ENCODE data around the gene MSRB3.

Gene MSRB3

DNA sequence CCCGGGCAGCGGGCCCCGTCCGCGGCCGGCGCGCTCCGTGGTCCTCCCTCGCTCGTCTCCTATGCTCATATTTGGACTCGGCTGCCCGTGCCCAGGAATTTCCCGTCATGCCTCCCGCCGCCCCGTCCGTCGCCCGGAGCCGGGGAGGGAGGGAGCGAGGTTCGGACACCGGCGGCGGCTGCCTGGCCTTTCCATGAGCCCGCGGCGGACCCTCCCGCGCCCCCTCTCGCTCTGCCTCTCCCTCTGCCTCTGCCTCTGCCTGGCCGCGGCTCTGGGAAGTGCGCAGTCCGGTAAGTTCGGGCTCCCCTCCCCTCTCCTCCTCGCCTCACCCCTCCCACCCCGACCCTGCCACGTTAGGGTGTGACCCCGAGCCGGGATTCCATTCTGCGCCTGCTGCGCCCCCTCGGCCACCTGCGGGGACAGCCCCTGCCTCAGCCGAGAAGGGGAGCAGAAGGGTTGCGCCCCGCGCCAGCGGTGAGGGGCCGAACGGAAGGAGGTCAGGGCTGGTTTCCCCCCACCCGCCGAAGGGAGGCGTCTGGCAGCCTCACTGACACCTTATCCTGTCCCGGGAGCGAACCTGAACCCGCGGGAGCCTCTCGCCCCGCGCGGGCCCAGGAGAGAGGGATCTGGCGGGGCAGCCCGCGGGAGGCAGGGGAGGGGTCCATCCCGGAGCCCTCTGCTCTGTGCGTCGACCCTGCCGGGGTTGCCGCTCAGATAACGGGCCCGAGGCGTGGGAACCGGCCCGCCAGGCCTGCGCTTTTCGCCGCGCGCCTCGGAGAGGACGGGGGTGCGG is at the start of gene MSRB3:
Gene MSRB3 (plus strand): TSS at position 108 of the 793 bp plus-strand sequence. CDS start 29,897 bp downstream, outside the sequence.
- Histone ChIP-seq H3K36me3 (replicated peaks) (no peaks in the 10 kb centered on the region), H3K4me3 (peak within 1 kb of the TSS; percentile 69), H3K9me3 (no peaks in the 10 kb centered on the region), H3K4me1 (no peaks in the 10 kb centered on the region), H3K27me3 (ENCODE audit: low read depth) (no peaks in the 10 kb centered on the region; the same call in 1 of the 2 replicates)
- peak; percentile 54 to 82 for DNase-seq (ENCODE audit: low spot score in 2 of 2)
- in situ Hi-C loops (cut with MboI; ENCODE audit: low sequenced_read_pairs), result no loop called here

GRCh38 chr12:65229441-65229840 is 49.0 kb upstream of the MSRB3 start:
- peaks cover 6% of the 10 kb centered on the region for H3K4me1 ChIP-seq
- DNase-seq (ENCODE audit: low spot score in 2 of 2), result no peak
- no peak overlapping the region for H3K4me3 ChIP-seq
- no peaks in the 10 kb centered on the region; the same call in none of the 2 replicates for H3K9me3 ChIP-seq
- H3K27me3 ChIP-seq (ENCODE audit: low read depth), result no peaks in the 10 kb centered on the region
- 0 out of 2 replicates have a peak, but pooled peaks cover 2% of the 10 kb centered on the region for H3K36me3 ChIP-seq (replicated peaks)
- in situ Hi-C loops (cut with MboI; ENCODE audit: low sequenced_read_pairs), result no loop called here

DNA sequence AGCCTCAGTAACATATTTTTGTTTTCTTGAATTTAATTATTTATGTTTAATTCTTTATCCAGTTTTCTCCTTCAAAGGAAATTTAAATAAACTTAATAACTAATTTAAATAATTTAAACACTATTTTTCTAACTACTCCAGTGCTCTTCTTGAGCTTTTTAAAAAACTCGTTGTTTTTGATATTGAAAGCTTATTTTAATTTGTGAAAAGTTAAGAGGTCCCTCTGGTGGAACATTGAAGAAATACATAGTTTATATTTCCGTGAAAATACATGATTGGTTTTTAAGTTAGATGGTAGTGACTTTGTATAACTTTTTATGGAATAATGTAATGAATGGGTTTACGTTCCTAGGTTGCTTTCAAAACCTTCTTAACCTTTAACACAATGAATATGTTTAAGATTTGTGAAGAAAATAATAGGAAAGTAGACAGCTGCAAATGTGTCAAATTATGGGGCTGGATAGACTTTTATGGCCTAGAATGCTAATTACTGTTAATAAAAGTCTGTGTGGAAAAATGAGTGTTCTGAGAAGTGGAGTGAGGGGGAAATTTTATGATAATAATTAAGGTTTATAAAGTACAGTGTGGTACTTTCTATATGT is 45.9 kb upstream of the MSRB3 start:
- peak in 1 of 2 experiments; percentile 31 for DNase-seq (ENCODE audit: low spot score in 2 of 2)
- no peaks in the 10 kb centered on the region for H3K27me3 ChIP-seq (ENCODE audit: low read depth)
- no peak overlapping the region for H3K4me3 ChIP-seq
- 0 out of 2 replicates have a peak, but pooled peaks cover 2% of the 10 kb centered on the region for H3K36me3 ChIP-seq (replicated peaks)
- peaks cover 7% of the 10 kb centered on the region for H3K4me1 ChIP-seq
- in situ Hi-C loops (cut with MboI; ENCODE audit: low sequenced_read_pairs), result no loop called here
- H3K9me3 ChIP-seq, result no peaks in the 10 kb centered on the region; the same call in none of the 2 replicates

DNA sequence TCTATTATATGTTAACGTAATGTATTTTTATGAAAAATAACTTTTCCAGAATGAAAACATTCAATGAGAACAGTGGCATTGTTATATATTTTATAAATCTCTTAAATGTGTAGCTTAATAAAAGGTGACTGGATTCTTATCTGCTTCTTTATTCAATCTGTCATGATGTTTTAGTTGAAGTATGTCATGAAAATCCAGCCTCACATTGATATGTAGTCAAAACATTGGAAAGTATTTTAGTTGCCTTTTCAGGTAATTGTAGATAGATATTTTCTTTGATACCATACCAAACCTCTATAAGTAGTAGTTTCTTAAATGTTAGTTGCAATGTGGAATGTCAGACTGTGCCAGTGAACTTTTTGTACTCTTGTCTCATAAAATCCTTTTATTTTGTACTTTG is 41.3 kb upstream of the MSRB3 start:
- Histone ChIP-seq H3K27me3 (ENCODE audit: low read depth) (no peaks in the 10 kb centered on the region), H3K4me3 (no peak overlapping the region), H3K36me3 (replicated peaks) (peaks cover 12% of the 10 kb centered on the region), H3K4me1 (peaks cover 7% of the 10 kb centered on the region), H3K9me3 (no peaks in the 10 kb centered on the region)
- DNase-seq (ENCODE audit: low spot score in 2 of 2), result no peak
- in situ Hi-C loops (cut with MboI; ENCODE audit: low sequenced_read_pairs), result no loop called here

- no peak for DNase-seq (ENCODE audit: low spot score in 2 of 2)
- Histone ChIP-seq H3K9me3 (no peaks in the 10 kb centered on the region), H3K27me3 (ENCODE audit: low read depth) (no peaks in the 10 kb centered on the region), H3K4me1 (peaks cover 7% of the 10 kb centered on the region), H3K36me3 (replicated peaks) (peaks cover 18% of the 10 kb centered on the region), H3K4me3 (no peak overlapping the region)
- in situ Hi-C loops (cut with MboI; ENCODE audit: low sequenced_read_pairs), result no loop called here
These were observed 39.9 kb upstream of the MSRB3 start for GRCh38 chr12:65238609-65239008.

- peaks cover 6% of the 10 kb centered on the region for H3K36me3 ChIP-seq (replicated peaks)
- H3K4me1 ChIP-seq, result no peaks in the 10 kb centered on the region
- peak in 1 of 2 experiments; percentile 16 for DNase-seq (ENCODE audit: low spot score in 2 of 2)
- no peaks in the 10 kb centered on the region for H3K27me3 ChIP-seq (ENCODE audit: low read depth)
- no peaks in the 10 kb centered on the region for H3K9me3 ChIP-seq
- in situ Hi-C loops (cut with MboI; ENCODE audit: low sequenced_read_pairs), result no loop called here
- H3K4me3 ChIP-seq, result no peak overlapping the region
These were observed 29.5 kb upstream of the MSRB3 start for GRCh38 chr12:65248656-65249633.

DNA sequence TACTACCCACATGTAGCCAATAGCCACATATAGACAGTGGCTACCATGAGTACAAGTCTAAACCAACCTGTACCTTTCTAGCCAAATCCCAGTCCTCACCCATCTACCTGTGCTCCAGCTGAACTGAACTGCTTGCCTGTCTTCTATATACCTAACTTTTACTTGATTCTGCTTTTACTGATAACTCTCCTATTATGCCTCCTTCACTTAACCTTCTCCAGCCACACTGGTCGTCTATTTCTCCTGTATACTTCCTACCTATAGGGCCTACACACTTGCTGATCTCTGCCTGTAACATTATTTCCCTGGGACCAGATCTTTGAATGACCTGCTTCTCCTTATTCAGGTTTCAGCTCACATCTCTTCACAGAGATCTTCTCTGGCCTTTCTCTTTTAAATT is 26.0 kb upstream of the MSRB3 start:
- H3K36me3 ChIP-seq (replicated peaks), result no peaks in the 10 kb centered on the region
- H3K9me3 ChIP-seq, result no peaks in the 10 kb centered on the region
- no peak for DNase-seq (ENCODE audit: low spot score in 2 of 2)
- in situ Hi-C loops (cut with MboI; ENCODE audit: low sequenced_read_pairs), result no loop called here
- no peaks in the 10 kb centered on the region for H3K4me1 ChIP-seq
- H3K4me3 ChIP-seq, result no peak overlapping the region
- H3K27me3 ChIP-seq (ENCODE audit: low read depth), result peaks cover 2% of the 10 kb centered on the region; the same call in 1 of the 2 replicates

DNA sequence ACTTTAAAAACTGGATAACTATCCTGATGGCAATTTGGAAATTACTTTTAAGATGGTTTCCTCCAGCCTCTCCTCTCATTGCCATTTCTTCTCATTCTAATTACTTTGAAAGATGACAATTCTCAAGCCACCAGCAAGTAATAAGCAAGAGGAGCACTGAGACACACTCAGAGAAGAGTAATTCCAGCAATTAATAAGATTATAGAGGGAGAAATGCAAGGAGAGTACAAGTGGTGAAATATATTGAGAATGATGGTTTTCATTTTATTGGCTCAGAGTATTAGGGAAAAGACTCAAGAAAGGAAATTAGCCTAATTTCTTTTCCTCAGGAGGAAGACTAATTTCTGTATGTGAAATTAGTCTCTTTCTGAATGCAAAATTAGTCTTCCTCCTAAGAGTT is 20.5 kb upstream of the MSRB3 start:
- H3K4me3 ChIP-seq, result no peak overlapping the region

GRCh38 chr12:65259501-65259900 is 19.0 kb upstream of the MSRB3 start:
- in situ Hi-C loops (cut with MboI; ENCODE audit: low sequenced_read_pairs), result no loop called here
- Histone ChIP-seq H3K27me3 (ENCODE audit: low read depth) (peaks cover 2% of the 10 kb centered on the region; the same call in 1 of the 2 replicates), H3K4me3 (no peak overlapping the region), H3K4me1 (no peaks in the 10 kb centered on the region), H3K9me3 (no peaks in the 10 kb centered on the region), H3K36me3 (replicated peaks) (no peaks in the 10 kb centered on the region)
- no peak for DNase-seq (ENCODE audit: low spot score in 2 of 2)

More for the DNA sequence above, 20.5 kb upstream of the MSRB3 start:
- no peak for DNase-seq (ENCODE audit: low spot score in 2 of 2)
- Histone ChIP-seq H3K36me3 (replicated peaks) (no peaks in the 10 kb centered on the region), H3K9me3 (no peaks in the 10 kb centered on the region), H3K27me3 (ENCODE audit: low read depth) (peaks cover 2% of the 10 kb centered on the region; the same call in 1 of the 2 replicates), H3K4me1 (no peaks in the 10 kb centered on the region)
- in situ Hi-C loops (cut with MboI; ENCODE audit: low sequenced_read_pairs), result no loop called here

DNA sequence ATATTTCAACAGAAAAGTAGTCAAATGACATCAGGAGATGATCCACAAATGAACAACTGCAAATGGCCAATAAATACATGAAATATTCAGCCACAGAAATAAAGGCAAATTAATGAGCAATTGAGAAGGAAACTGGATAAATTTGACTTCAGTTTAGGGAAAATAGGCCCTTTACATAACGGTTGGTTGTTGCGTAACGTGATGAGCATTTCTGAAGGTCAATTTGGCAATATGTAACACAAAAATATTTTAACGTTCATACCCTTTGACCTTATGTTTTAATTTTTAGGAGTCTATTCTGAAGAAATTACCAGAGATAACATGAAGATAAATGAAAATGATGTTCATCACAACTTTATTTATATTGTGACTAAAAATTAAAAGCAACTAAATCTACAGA is 14.7 kb upstream of the MSRB3 start:
- H3K27me3 ChIP-seq (ENCODE audit: low read depth), result no peaks in the 10 kb centered on the region
- H3K36me3 ChIP-seq (replicated peaks), result no peaks in the 10 kb centered on the region
- in situ Hi-C loops (cut with MboI; ENCODE audit: low sequenced_read_pairs), result no loop called here

GRCh38 chr12:65266408-65266807 is 12.1 kb upstream of the MSRB3 start:
- Histone ChIP-seq H3K27me3 (ENCODE audit: low read depth) (no peaks in the 10 kb centered on the region), H3K4me3 (no peak overlapping the region), H3K36me3 (replicated peaks) (no peaks in the 10 kb centered on the region), H3K9me3 (no peaks in the 10 kb centered on the region), H3K4me1 (no peaks in the 10 kb centered on the region)
- no peak for DNase-seq (ENCODE audit: low spot score in 2 of 2)
- in situ Hi-C loops (cut with MboI; ENCODE audit: low sequenced_read_pairs), result no loop called here

More for the DNA sequence above, 14.7 kb upstream of the MSRB3 start:
- DNase-seq (ENCODE audit: low spot score in 2 of 2), result no peak
- Histone ChIP-seq H3K9me3 (no peaks in the 10 kb centered on the region), H3K4me3 (no peak overlapping the region), H3K4me1 (no peaks in the 10 kb centered on the region)

- H3K36me3 ChIP-seq (replicated peaks), result no peaks in the 10 kb centered on the region
- in situ Hi-C loops (cut with MboI; ENCODE audit: low sequenced_read_pairs), result no loop called here
- H3K4me3 ChIP-seq, result no peak overlapping the region
- H3K4me1 ChIP-seq, result no peaks in the 10 kb centered on the region
- DNase-seq (ENCODE audit: low spot score in 2 of 2), result no peak
- H3K9me3 ChIP-seq, result no peaks in the 10 kb centered on the region
- H3K27me3 ChIP-seq (ENCODE audit: low read depth), result no peaks in the 10 kb centered on the region; the same call in 1 of the 2 replicates
These were observed 8.9 kb upstream of the MSRB3 start for GRCh38 chr12:65269603-65270002.

- Histone ChIP-seq H3K36me3 (replicated peaks) (no peaks in the 10 kb centered on the region), H3K4me1 (no peaks in the 10 kb centered on the region), H3K4me3 (no peak overlapping the region), H3K27me3 (ENCODE audit: low read depth) (no peaks in the 10 kb centered on the region; the same call in 1 of the 2 replicates), H3K9me3 (no peaks in the 10 kb centered on the region)
- DNase-seq (ENCODE audit: low spot score in 2 of 2), result no peak
- in situ Hi-C loops (cut with MboI; ENCODE audit: low sequenced_read_pairs), result no loop called here
These were observed 3.7 kb upstream of the MSRB3 start for GRCh38 chr12:65274602-65275272.
